ENCODE data around the gene MACROH2A1.

DNA sequence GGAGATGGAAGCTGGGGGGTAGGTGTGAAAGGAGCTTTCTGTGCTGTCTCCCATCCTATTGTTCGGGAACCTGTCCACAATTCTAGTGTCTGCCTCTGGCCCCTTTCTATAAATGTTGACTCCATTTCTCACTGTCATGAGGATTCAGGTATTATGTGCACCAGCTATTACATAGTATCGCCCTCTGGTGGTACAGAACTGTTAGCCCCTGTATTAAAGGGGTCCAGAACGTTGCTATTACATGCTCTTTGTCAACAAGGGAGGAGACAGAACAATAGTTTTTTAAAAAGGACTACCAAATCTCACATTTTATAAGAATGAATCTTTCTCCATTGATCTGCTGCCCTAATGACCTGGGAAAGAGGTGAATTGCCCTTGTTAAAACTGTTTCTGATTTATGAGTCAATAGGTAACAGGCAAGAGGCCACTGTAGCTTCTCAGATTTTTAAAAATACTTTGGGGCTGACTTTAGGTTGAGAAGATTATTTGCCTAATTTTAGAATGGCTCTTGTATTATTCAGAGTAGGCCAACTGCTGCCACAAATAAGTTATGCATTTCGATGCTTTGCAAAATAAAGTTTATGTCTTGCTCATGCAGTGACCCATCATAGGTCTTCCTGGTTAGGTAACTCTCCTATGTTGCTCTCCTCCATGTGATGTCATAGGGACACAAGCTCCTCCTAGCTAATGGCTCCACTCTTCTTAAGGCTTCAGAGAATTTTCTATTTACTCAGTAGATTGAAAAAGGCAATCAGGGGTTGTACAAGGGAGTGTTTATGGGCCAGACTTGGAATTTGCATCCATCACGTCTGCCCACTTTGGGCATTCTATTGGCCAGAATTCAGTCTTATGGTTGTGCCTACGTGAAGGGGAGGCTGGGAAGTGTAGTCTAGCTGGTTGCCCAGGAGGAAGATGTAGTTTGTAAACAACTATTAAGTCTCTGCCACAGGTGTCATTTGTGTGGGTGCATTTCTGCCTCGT lies 27.4 kb upstream of the MACROH2A1 start:
- TF ChIP-seq JUND (IDR thresholded peaks at IDR 0.05) (no peak), FOXM1 (IDR thresholded peaks at IDR 0.05; ENCODE audit: low read depth) (no peak), TAF1 (IDR thresholded peaks at IDR 0.05; ENCODE audit: borderline replicate concordance, low read depth, low read length) (no peak)
- TF ChIP-seq, protein P1, sequence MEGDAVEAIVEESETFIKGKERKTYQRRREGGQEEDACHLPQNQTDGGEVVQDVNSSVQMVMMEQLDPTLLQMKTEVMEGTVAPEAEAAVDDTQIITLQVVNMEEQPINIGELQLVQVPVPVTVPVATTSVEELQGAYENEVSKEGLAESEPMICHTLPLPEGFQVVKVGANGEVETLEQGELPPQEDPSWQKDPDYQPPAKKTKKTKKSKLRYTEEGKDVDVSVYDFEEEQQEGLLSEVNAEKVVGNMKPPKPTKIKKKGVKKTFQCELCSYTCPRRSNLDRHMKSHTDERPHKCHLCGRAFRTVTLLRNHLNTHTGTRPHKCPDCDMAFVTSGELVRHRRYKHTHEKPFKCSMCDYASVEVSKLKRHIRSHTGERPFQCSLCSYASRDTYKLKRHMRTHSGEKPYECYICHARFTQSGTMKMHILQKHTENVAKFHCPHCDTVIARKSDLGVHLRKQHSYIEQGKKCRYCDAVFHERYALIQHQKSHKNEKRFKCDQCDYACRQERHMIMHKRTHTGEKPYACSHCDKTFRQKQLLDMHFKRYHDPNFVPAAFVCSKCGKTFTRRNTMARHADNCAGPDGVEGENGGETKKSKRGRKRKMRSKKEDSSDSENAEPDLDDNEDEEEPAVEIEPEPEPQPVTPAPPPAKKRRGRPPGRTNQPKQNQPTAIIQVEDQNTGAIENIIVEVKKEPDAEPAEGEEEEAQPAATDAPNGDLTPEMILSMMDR (IDR thresholded peaks at IDR 0.05) = peak; percentile 79
- TF ChIP-seq, protein P2, sequence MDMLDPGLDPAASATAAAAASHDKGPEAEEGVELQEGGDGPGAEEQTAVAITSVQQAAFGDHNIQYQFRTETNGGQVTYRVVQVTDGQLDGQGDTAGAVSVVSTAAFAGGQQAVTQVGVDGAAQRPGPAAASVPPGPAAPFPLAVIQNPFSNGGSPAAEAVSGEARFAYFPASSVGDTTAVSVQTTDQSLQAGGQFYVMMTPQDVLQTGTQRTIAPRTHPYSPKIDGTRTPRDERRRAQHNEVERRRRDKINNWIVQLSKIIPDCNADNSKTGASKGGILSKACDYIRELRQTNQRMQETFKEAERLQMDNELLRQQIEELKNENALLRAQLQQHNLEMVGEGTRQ (IDR thresholded peaks at IDR 0.05; ENCODE audit: borderline replicate concordance, low read depth, low read length) = no peak

Data from SK-N-SH (cell line).